ENCODE results near the gene ELMO3. TPM values are rescaled to one million over a fixed set of nuclear protein-coding genes. Genes with fewer than 3 reads are reported as not detected.
A peak's percentile ranks its signal among the peaks of the same experiment; 100 is the strongest.

Gene ELMO3
- total and polyA plus RNA-seq, 2 donors (not counting 1 experiment from before 2014, with no cell fraction given): 0.33 to 0.36 TPM

GRCh38 chr16:67227567-67227921, 28.6 kb downstream of the ELMO3 start:
- Histone ChIP-seq H3K4me3 (replicated peaks in 1 of 4; ENCODE audit: control extremely low read depth in 1 of 4, insufficient read depth in 1 of 4, low read depth in 3 of 4, low read length in 4 of 4) (peak overlapping the region; percentile 99 to 100 (median 99)), H3K9ac (ENCODE audit: insufficient read depth, low read length) (peak overlapping the region; percentile 92), H3K36me3 (ENCODE audit: control insufficient read depth, insufficient read depth, low read length) (peaks cover 31% of the 10 kb centered on the region), H3K79me2 (ENCODE audit: control insufficient read depth, insufficient read depth, low read length) (peaks cover 24% of the 10 kb centered on the region), H3K27me3 (ENCODE audit: control insufficient read depth, insufficient read depth, low read length) (no peaks in the 10 kb centered on the region), H3K4me1 (ENCODE audit: control insufficient read depth, extremely low read depth, insufficient read depth, low read length) (peaks cover 6% of the 10 kb centered on the region), H3K27ac (ENCODE audit: insufficient read depth, low read length) (peak overlapping the region; percentile 95), H3K4me2 (ENCODE audit: extremely low read depth, insufficient read depth, low read length) (peak overlapping the region; percentile 87), H2AFZ (ENCODE audit: low read length) (no peak overlapping the region), H4K20me1 (ENCODE audit: control insufficient read depth, extremely low read depth, insufficient read depth, low read length) (no peaks in the 10 kb centered on the region), H3K9me3 (ENCODE audit: control insufficient read depth, insufficient read depth, low read depth, low read length) (no peaks in the 10 kb centered on the region)
- DNase-seq (ENCODE audit: low read depth in 2 of 2): no peak
- no peak for TF ChIP-seq CTCF (conservative IDR thresholded peaks at IDR 0.05 in 1 of 2, IDR thresholded peaks at IDR 0.05 in 1 of 2; ENCODE audit: low read depth in 1 of 2, low read length in 2 of 2)
- TF ChIP-seq EZH2 (IDR thresholded peaks at IDR 0.05; ENCODE audit: low read length, missing control alignments): no peak

- no peaks in the 10 kb centered on the region for H3K9me3 ChIP-seq (ENCODE audit: control insufficient read depth, insufficient read depth, low read depth, low read length)
- H3K9ac ChIP-seq (ENCODE audit: insufficient read depth, low read length): no peak overlapping the region
- peaks cover 31% of the 10 kb centered on the region for H3K36me3 ChIP-seq (ENCODE audit: control insufficient read depth, insufficient read depth, low read length)
- peaks cover 6% of the 10 kb centered on the region for H3K4me1 ChIP-seq (ENCODE audit: control insufficient read depth, extremely low read depth, insufficient read depth, low read length)
- DNase-seq (ENCODE audit: low read depth in 2 of 2): no peak
- no peak overlapping the region for H3K27ac ChIP-seq (ENCODE audit: insufficient read depth, low read length)
- no peak for TF ChIP-seq CTCF (conservative IDR thresholded peaks at IDR 0.05 in 1 of 2, IDR thresholded peaks at IDR 0.05 in 1 of 2; ENCODE audit: low read depth in 1 of 2, low read length in 2 of 2)
- H3K79me2 ChIP-seq (ENCODE audit: control insufficient read depth, insufficient read depth, low read length): peaks cover 24% of the 10 kb centered on the region
- peak overlapping the region; percentile 87 for H3K4me2 ChIP-seq (ENCODE audit: extremely low read depth, insufficient read depth, low read length)
- H3K27me3 ChIP-seq (ENCODE audit: control insufficient read depth, insufficient read depth, low read length): no peaks in the 10 kb centered on the region
- peak overlapping the region; percentile 99 to 100 (median 99) for H3K4me3 ChIP-seq (replicated peaks in 1 of 4; ENCODE audit: control extremely low read depth in 1 of 4, insufficient read depth in 1 of 4, low read depth in 3 of 4, low read length in 4 of 4)
- H2AFZ ChIP-seq (ENCODE audit: low read length): no peak overlapping the region
- no peaks in the 10 kb centered on the region for H4K20me1 ChIP-seq (ENCODE audit: control insufficient read depth, extremely low read depth, insufficient read depth, low read length)
Measured at GRCh38 chr16:67228034-67228785, 29.3 kb downstream of the ELMO3 start.

- H3K4me2 ChIP-seq (ENCODE audit: extremely low read depth, insufficient read depth, low read length): no peak overlapping the region
- H3K27ac ChIP-seq (ENCODE audit: insufficient read depth, low read length): no peak overlapping the region
- no peak overlapping the region for H3K4me3 ChIP-seq (replicated peaks in 1 of 4; ENCODE audit: control extremely low read depth in 1 of 4, insufficient read depth in 1 of 4, low read depth in 3 of 4, low read length in 4 of 4)
- DNase-seq (ENCODE audit: low read depth in 2 of 2): no peak
- no peaks in the 10 kb centered on the region for H3K9me3 ChIP-seq (ENCODE audit: control insufficient read depth, insufficient read depth, low read depth, low read length)
- H2AFZ ChIP-seq (ENCODE audit: low read length): no peak overlapping the region
- peaks cover 6% of the 10 kb centered on the region for H3K4me1 ChIP-seq (ENCODE audit: control insufficient read depth, extremely low read depth, insufficient read depth, low read length)
- no peaks in the 10 kb centered on the region for H3K27me3 ChIP-seq (ENCODE audit: control insufficient read depth, insufficient read depth, low read length)
- TF ChIP-seq CTCF (conservative IDR thresholded peaks at IDR 0.05 in 1 of 2, IDR thresholded peaks at IDR 0.05 in 1 of 2; ENCODE audit: low read depth in 1 of 2, low read length in 2 of 2): no peak
- TF ChIP-seq EZH2 (IDR thresholded peaks at IDR 0.05; ENCODE audit: low read length, missing control alignments): no peak
- no peaks in the 10 kb centered on the region for H4K20me1 ChIP-seq (ENCODE audit: control insufficient read depth, extremely low read depth, insufficient read depth, low read length)
- H3K79me2 ChIP-seq (ENCODE audit: control insufficient read depth, insufficient read depth, low read length): peaks cover 24% of the 10 kb centered on the region
- H3K36me3 ChIP-seq (ENCODE audit: control insufficient read depth, insufficient read depth, low read length): peaks cover 36% of the 10 kb centered on the region
- H3K9ac ChIP-seq (ENCODE audit: insufficient read depth, low read length): no peak overlapping the region
Measured at GRCh38 chr16:67228905-67229304, 30.0 kb downstream of the ELMO3 start.

All from fibroblast of lung (primary cell).